ENCODE results near the gene TEX50. TPM values are rescaled to one million over a fixed set of nuclear protein-coding genes. Genes with fewer than 3 reads are reported as not detected.

TEX50 gene
- total RNA-seq (not detected in 2 replicates), polyA plus RNA-seq (not detected in 2 replicates), polyA minus RNA-seq (not detected in 2 replicates), Bru-seq, nascent RNA (not detected), BruChase-seq, experiment 1, labeled RNA remaining after a 6-hour chase (not detected), BruChase-seq, experiment 2, labeled RNA remaining after a 2-hour chase (not detected)
- polyA plus RNA-seq (2011; cell fraction: cytosol; rRNA removed), result not detected in 2 replicates
- polyA plus RNA-seq (2011; cell fraction: nucleus; rRNA removed), result not detected in 2 replicates
- not detected in 2 replicates for polyA plus RNA-seq (2012)
- polyA minus RNA-seq (2011; cell fraction: cytosol; rRNA and poly(A)+ RNA removed), result not detected
- not detected in 2 replicates for polyA minus RNA-seq (2011; cell fraction: nucleus; rRNA and poly(A)+ RNA removed)
- long read RNA-seq, result 0 reads

DNA sequence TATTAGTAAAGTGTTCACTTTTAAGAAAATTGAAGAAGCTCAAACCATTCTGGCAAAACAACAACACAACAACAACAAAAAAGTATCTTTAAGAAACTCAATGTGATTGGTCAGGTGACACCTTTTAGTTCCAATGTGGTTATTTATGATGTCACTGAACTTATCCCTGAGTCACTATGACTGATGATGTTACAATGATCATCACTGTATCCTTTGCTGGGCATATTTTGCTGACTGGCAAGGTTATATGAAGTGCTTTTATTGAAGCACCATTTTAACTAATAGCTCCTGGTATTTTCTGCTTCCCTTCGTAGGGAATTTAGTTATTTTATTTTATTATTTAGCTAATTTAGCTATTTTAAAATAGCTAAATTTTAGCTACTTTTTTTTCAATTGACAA lies at the start of gene TEX50:
Gene TEX50, plus strand, starts transcription at position 223 of the 400 bp plus-strand sequence. CDS start 184 bp downstream, outside the sequence.
- no peak within 1 kb of the TSS for H3K27ac ChIP-seq (ENCODE audit: insufficient read depth, low read depth, low read length)
- H3K4me3 ChIP-seq (replicated peaks in 1 of 3; ENCODE audit: insufficient read depth in 1 of 3, low read depth in 1 of 3, low read length in 3 of 3), result no peak within 1 kb of the TSS
- no peak within 1 kb of the TSS for H2AFZ ChIP-seq (ENCODE audit: low read depth, low read length)
- ChIA-PET CTCF (interaction anchor here (1.3 kb wide), 1 partner anchor 11 kb away, joined by 4 read pairs; no protein-coding TSS in a partner anchor), POLR2A (no interaction called here)
- BruUV-seq (replicated peaks), result no TSS peak
- intact Hi-C loops (cut with micrococcal nuclease) (no loop called here), dilution Hi-C loops (cut with MboI; ENCODE audit: extremely low pct_ligation_motif_present, low sequenced_read_pairs) (no loop called here)
- no peaks in the 10 kb centered on the region for H4K20me1 ChIP-seq (replicated peaks; ENCODE audit: control insufficient read depth, extremely low read depth, insufficient read depth, low read length)
- H3K4me2 ChIP-seq (ENCODE audit: insufficient read depth, low read length), result no peak within 1 kb of the TSS
- no peaks in the 10 kb centered on the region for H3K9me3 ChIP-seq (replicated peaks; ENCODE audit: control insufficient read depth, insufficient read depth, low read length)
- H3K79me2 ChIP-seq (ENCODE audit: control insufficient read depth, insufficient read depth, low read length), result no peaks in the 10 kb centered on the region
- H3K4me1 ChIP-seq (ENCODE audit: control insufficient read depth, extremely low read depth, insufficient read depth, low read length), result no peaks in the 10 kb centered on the region
- FAIRE-seq (no peak), DNase-seq (ENCODE audit: low read depth, low spot score) (no peak)
- H3K9me1 ChIP-seq (replicated peaks; ENCODE audit: control insufficient read depth, extremely low read depth, insufficient read depth, low read length), result no peaks in the 10 kb centered on the region
- TF ChIP-seq MAX (IDR thresholded peaks at IDR 0.05; ENCODE audit: insufficient read depth, insufficient read length) (no peak), POLR2AphosphoS5 (IDR thresholded peaks at IDR 0.05; ENCODE audit: insufficient read depth, low read depth, low read length) (no peak), EZH2 (IDR thresholded peaks at IDR 0.05; ENCODE audit: borderline replicate concordance, low read depth, low read length, severe bottlenecking) (no peak), JUN (IDR thresholded peaks at IDR 0.05; ENCODE audit: borderline replicate concordance, insufficient read depth, insufficient read length, low read depth) (no peak), CTCF (IDR thresholded peaks at IDR 0.05; ENCODE audit: extremely low read depth in 1 of 2, insufficient read depth in 1 of 2, low read depth in 1 of 2, low read length in 2 of 2) (no peak), MYC (IDR thresholded peaks at IDR 0.05; ENCODE audit: low read depth, low read length) (no peak), FOS (IDR thresholded peaks at IDR 0.05; ENCODE audit: borderline replicate concordance, insufficient read depth, low read length) (no peak), POLR2A (IDR thresholded peaks at IDR 0.05; ENCODE audit: low read depth, low read length) (no peak), GATA2 (IDR thresholded peaks at IDR 0.05; ENCODE audit: insufficient read depth, insufficient read length, low read depth, low read length) (no peak)
- no peak within 1 kb of the TSS for H3K9ac ChIP-seq (replicated peaks; ENCODE audit: extremely low read depth, insufficient read depth, low read length)
- no peaks in the 10 kb centered on the region for H3K27me3 ChIP-seq (ENCODE audit: control insufficient read depth in 2 of 2, insufficient read depth in 2 of 2, low read length in 2 of 2)
- no peaks in the 10 kb centered on the region for H3K36me3 ChIP-seq (ENCODE audit: control insufficient read depth in 2 of 2, extremely low read depth in 1 of 2, insufficient read depth in 2 of 2, low read length in 2 of 2)
